ENCODE data around the gene RPTN.

RPTN gene, protein sequence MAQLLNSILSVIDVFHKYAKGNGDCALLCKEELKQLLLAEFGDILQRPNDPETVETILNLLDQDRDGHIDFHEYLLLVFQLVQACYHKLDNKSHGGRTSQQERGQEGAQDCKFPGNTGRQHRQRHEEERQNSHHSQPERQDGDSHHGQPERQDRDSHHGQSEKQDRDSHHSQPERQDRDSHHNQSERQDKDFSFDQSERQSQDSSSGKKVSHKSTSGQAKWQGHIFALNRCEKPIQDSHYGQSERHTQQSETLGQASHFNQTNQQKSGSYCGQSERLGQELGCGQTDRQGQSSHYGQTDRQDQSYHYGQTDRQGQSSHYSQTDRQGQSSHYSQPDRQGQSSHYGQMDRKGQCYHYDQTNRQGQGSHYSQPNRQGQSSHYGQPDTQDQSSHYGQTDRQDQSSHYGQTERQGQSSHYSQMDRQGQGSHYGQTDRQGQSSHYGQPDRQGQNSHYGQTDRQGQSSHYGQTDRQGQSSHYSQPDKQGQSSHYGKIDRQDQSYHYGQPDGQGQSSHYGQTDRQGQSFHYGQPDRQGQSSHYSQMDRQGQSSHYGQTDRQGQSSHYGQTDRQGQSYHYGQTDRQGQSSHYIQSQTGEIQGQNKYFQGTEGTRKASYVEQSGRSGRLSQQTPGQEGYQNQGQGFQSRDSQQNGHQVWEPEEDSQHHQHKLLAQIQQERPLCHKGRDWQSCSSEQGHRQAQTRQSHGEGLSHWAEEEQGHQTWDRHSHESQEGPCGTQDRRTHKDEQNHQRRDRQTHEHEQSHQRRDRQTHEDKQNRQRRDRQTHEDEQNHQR

DNA sequence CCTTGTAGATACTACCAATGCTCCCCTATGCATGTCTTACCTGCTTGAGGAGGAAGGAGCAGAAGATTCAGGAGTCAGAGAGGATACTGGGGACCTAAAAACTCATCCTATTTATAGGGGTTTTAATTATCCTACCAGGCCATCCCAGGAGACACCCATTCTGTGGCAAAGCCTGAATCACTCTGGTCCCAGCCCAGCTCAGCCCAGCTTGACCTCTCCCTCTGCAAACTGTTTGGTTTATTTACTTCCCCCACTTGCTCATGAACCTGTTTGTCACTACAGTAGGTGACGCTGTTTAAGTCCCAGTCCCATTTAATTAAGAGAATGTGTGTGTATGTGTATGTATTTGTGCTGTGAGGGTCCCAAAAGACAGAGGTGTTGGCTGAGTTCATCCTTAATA lies at the start of gene RPTN:
Gene RPTN (minus strand): TSS at position 85 of the 400 bp plus-strand sequence. CDS start 1,339 bp downstream, outside the sequence.
- no peak for DNase-seq

DNA sequence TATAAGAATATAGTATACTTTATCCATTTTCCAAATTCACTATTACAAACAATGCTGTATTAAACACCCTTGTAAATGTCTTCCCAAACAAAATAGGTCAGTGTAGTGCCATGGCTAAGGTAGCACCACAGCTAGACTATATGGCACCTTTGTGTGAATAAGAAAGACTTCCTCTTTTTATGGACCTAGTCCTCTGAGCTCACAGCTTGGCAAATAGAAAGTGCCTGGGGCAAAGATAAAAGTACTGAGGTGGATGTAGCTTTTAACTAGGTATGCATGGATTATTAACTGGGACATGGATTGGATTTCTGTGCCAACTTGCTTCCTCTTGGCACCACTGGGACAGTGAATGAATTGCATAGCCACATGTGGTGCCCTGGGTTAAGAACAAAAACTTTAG lies 40.0 kb upstream of the RPTN start:
- DNase-seq, result no peak

DNA sequence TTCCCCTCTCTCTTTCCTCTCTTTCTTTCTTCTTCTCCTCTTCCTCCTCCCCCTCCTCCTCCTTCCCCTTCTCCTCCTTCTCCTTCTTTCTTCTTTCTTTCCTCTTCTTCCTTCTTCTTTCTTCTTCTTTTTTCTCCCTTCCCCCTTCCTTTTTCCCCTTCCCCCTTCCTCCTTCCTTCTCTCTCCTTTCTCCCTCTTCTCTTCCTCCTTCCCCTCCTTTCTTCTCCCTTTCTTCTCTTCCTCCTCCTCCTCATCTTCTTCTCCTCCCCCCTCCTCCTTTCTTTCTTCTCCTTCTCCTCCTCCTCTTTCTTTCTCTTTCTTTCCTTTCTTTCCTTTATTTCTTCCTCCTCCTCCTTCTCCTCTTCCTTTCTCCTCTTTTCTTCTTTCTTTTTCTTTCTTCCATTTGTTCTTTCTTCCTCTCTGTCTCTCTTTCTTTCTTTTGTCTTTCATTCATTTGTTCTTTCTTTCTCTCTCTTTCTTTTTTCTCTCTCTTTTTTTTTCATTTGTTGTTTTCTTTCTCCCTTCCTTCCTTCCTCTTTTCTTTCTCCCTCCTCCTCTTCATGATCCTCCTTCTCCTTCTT lies 38.4 kb upstream of the RPTN start:
- no peak for DNase-seq

DNA sequence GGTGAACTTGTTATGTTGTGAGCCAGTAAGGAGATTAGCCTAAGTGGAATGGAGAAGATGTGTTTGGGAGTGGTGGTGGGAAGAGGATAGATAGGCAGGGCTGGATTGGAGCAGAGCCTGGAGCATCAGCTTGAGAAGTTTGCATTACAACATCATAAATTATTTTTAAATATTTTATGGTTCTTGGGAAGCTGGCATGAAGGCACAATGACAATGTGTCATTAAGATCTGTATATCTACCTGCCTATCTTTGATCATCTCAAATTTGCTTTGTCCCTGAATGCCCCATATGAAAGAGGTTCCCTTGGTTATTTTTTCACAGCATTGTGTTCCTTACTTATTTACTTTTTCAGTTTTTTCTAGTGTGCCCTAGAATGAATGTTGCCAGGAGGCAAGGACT lies 32.7 kb upstream of the RPTN start:
- DNase-seq, result no peak

DNA sequence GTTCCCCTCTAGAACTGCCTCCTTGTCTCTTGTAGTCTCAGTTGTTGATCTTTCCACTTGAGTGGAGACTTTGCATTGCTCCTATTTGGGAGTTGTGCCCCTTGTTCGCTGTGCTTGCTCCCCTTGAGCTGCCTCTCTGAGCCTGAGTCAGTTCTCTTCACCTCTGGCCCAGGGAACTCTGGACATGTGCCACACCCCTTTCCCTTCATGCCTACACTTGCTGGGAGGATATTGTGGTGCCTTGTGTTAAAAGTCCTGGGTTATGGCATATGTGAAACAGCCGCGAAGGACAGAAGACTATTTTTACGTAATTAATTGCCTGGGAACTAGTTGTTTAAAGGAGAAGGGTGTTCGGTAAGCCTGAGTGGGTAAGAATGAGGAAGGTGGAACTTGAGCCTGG lies 32.2 kb upstream of the RPTN start:
- DNase-seq, result no peak

DNA sequence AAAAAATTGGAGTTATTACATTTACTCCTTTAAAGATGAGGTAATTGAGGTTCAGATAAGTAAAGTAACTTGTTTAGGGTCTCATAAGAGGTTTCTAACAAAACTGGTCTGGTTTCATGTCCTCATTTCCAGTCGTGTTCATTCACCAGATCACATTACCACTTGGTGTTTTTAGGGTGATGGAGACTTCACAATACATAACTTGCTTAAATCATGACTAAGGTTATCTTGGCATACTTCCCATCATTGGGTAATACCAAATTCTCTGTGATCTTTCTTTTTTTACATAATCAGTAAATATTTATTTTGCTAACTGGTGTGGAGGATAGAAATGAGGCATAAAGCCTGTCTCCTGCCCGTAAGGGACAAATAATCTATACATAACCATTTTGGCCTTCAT lies 31.6 kb upstream of the RPTN start:
- DNase-seq, result peak; percentile 13

DNA sequence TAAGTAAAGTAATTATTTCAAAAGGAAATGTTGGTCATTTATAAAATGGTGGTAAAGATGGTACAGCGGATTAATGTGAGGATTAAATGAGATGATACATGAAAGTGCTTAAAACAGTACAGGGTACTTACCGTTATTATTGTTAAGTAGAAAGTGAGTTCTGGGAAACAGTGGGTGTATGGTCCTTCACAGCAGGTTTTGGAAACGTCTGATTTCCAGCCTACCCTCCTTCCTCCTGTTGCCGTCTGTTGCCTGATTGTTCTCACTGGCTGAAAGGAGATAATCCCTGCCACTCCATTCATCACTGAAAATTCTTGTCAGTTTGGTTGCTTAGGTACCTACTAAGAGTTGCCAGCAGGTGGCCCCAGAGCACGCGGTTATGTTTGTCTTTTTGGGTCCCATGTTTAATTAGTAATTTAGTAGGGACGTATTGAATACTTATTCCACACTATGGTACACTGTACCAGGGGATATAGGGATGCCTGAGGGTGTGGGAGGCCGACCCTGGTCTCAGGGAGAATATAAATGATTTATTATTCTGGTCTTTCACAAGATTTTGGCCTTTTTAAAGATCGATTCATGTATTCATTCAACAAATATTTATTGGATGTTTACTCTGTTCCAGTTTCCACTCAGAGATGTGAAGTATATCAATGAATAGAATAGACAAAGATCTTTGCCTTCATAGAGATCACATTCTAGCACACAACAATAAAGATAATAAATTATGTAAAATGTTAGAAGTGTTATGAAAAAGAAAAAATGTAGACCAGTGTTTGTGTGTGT lies 30.8 kb upstream of the RPTN start:
- peak; percentile 92 for DNase-seq

DNA sequence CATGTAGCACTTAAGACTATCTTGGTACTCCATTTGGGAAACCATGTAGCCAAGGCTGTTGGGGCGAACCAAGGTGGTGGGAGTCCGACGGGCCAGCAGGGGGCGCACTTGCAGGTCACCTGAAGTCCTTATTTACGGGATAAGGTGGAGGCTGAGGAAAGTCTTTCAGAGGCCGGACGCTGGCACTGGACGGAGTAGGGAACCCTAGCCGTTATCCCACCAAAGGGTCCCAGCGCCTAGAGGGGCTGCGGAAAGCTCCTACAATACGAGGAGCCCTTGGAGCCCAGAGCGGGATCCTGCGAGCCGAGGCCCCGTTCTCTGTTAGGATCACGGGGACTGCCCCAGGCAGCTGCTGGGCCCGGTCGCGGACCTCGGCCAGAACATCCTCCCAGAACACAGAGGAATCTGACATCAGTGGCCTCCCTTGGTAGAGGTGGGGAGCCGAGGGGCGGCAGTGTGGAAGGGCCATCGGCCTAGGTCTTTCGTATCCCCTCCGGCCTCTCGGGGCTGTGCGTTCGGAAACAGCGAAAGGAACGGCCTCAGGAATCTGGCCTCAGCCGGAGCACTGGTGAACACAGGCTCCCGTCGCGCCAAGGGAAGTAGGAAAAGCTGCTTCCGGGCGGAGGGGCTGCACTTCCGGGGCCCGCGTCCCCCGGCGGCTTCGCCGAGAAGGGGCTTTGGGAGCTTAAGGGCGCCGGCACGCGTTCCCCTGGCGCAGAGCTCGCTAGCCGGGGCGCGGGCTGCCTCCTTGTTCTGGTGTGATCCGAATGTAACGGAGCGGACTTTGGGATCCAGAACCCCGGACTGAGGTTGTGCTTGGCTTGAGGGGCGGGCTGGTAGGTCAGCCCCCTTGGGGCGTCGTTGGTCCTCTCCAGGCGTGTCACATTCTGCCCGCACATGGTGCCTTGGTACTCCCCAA lies 29.9 kb upstream of the RPTN start:
- DNase-seq, result peak; percentile 90

DNA sequence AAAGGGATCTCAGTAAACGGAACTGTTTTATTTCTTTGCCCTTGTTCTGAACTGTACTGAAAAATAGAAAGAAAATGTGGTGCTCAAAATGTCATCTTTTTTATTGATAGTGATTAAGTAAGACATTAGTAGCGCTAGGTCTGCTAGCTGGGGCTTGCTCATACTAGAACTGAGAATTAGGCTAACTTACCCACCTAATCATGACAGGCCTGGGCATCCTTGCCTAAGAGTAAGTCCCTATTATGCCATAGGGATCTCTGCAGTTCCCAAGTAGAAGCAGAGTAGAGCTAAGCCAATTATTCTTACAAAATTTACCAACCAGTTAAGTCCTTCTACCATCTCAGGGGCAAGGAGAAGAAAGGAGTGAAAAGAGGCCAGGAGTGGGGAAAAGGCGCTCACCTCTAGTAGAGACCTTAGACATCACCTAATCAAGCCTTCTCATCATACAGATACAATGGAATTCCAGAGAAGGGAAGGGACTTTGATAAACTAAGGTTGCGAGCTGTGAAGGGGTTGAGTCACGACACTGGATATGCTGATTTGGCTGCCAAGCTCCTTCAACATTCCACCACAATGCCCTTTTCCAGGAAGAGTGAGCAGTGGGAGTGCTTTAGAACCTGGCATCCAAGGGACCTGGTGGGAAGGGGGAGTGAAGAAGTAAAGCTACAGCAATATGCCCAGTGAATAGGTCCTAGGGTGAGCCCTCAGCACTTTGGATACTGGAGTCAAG lies 27.7 kb upstream of the RPTN start:
- DNase-seq, result no peak

DNA sequence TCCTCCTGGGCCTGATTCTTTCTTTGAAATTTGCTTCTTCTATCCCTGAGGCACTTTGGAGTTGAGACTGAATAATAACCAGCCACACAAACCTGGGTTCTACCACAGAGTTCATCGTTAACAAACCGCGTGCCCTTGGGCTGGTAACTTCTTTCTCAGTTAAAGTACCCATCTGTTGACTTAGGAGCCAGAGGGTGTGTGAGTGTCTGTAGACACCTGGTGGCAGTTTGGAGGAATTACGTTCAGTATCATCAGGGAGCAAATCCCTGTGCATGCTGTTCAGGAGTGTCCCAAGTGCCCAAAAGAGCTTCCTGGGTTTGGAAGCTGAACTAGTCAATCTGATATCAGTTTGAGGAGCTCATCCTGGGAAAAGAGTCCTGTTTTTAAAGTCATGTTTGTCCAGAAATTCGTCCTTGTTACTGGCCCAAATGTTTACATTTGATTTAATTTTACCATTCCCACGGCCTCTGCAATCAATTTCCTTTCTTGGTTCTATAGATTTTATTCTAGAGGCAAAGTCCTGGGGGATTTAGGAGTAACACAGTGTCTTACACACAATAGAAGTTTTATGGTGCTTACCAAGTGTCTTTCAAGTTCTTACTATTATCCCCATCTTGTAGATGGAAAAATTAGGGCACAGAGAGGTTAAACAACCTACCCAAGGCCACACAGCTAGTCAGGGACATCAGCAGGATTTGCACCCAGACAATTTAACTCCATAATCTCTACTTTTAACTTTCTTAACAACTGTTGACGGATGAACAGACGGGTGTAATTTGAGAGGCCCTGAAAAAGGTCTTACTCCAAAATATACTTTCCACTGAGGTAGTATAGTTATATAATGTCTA lies 26.7 kb upstream of the RPTN start:
- DNase-seq, result peak; percentile 84

DNA sequence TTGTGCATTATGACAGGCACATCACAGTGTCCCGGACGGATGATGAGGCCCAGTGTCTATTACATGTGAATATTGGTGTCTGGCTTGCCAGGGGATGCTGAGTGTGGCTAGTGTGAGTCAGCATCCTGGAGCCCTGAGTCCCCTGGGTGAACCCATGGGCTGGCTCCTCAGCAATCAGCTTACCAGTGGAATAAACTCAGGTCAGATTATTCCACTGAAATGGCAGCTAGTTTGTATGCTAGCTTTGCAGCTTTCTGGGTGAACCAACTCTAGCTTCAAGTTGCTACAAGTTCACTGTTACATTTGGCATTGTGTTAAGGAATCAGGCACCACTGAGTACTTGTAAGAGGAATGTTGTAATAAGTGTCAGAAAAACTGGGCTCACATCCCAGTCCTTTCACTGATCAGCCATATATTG lies 23.9 kb upstream of the RPTN start:
- peak; percentile 22 for DNase-seq

DNA sequence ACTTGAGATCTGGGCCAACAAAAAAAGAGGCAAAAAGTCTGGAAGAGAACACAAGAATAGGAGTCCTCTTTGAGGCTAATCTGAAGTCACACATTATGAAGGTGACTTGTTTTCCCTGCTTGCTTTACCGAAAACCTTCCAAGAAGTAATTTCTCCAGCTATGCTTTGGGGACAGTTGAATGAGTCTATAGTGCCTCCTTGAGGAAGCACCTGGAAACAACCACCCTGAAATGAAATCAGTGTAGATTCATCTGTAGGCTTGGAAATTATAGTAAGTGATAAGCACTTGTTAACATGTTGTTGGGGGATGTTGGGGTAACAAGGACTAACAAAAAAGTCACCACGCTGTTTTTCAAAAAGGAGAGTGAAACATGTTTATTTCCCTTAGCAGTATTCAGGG lies 23.4 kb upstream of the RPTN start:
- DNase-seq, result peak; percentile 50

DNA sequence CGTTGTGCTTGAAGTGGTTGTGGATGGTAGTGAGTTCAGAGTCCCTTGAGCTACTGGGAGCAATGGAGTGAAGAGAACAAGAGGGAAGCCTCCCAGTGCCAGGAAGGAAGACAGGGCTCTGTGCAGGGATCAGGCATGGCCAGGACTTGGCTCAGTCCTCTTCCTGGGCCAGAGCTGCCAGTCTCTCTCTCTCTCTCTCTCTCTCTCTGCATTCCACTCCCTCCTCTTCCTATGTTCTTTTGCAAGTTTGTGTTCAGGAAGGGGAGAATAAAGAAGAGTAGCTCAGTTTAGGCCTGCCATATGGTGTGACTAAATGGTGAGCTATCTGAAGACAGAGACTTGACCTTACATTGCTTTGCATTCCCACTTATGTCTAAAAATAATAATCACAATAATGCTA lies 20.5 kb upstream of the RPTN start:
- no peak for DNase-seq

DNA sequence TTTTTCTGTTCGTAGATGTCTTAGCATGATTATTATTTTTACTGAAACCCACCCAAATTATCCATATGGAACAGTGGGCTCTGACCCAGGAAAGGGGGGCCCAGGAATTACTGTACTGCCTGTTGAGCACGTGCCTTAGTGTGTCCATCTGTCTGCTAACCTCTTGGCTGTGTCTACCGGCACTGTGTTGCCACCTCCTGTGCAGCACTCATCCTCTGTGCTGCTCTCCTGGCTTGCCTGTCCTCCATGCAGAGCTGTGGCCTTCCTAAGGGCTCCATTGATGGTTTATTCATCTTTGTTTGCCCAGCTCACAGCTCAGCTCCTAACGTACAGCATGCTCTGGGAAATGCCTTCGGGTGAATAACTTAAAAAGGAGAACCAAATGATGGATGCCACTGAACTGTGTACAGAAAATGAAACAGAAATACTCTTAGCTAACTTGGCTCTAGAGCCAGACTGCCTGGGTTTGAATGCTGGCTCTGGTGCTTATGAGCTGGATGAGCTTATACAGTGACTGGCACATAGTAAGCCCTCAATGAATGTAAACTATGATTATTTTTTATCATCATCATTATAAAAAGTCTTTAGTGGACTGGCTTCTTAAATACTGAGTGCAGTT lies 11.4 kb upstream of the RPTN start:
- DNase-seq, result no peak

DNA sequence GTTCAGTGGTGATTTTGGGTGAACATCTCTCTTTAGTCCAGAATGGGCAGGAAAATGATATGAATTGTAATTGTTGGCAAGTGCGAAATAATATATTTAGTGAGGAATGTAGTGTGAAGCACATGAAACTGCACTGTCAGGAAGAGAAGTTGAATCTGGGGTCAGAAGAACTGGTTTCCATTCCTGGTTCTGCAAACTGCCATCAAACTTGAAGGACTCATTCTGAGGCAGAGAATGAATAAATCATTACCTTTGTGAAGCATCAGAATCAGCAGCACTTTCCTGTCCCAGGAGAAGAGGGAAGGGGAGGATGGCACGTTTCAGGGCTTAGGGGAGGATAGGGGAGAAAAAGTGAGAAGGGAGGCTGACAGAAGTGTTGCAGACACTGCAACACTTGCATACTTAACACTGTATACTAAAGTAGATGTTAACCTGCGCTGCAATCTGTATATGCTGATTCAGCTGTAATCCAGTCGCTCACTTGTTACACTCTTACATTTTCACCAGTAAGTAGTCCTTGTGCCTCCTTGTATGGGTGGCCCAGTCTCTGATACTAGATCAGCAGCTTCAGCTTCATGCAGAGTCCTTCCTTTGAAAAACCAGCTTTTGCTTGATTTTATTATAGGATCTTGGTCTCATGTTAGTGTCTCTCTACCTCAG lies 10.5 kb upstream of the RPTN start:
- no peak for DNase-seq

DNA sequence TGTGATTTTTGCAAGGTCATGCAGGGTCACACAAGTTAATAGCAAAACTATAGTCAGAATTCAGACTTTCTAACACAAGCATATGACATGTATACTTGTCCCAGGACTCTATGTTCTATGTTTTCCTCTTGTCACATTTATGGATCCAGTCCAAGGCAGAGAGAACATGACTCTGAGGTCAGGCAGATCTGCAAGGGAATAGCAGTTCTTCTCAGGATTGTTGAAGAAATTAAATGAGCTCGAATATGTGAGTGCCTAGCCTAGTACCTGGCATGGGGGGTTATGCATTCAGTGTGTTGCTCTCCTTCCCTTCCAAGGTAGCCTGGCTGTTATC lies 9.5 kb upstream of the RPTN start:
- no peak for DNase-seq

DNA sequence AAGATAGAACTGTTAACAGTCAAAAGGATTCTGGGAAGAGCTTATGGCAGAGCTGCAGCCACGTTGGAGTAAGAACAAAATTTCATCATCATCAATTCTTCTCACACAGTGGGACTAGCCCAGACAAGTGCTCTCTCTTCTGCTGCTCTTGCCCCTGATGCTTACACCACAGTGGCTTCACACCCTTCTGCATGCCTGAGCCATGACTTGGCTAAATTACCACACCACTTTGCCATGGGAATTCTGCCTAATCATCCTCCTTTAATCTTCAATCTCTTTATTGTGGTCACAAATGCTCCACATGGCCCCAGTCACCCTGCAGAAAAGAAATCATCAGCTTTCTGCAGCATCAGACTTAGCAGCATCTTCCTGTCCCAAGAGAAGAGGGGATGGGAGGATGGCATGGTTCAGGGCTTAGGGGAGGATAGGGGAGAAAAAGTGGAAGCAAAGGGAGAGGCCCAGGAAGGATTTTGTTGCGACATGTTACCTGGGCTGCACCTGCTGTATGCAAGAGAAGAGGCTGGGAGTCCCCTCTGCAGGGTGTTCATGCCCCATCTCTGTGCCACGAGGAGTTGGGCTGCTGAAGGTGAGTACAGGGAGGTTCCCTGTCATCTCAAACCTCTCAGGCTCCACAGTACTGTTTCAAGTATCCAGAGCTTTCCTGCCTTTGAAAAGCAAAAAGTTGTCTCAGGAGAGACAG lies 9.0 kb upstream of the RPTN start:
- no peak for DNase-seq

DNA sequence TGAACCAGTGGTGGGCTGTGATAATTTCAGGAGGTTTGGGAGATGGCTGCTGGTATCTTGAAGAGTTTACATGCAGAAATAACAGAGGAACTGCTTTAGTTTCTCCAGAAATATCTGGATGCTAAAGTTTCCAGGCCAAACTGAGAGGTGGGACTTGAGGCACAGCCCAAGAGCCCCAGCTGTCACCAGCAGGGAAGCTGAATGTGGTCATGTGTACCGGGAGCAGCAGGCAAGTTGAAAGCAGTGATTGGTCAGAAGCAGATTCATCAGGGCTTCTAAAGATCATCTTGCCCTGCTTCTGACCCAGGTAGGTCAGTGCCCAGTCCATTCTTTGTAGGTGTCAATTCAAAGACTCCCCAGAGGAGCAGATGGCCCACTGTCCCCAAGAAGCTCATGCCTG lies 7.9 kb upstream of the RPTN start:
- no peak for DNase-seq

Data from DMS53 (cell line).